GM18511 (cell line): ENCODE measurements around the gene CLPSL1.
"Not testable (repeated sequence)": the region's sequence is repeated elsewhere in the genome, so short reads cannot be mapped to it uniquely, and the experiment has no call there.

ENCODE experiments used
- ATAC-seq: cut with Tn5 transposase; IDR thresholded peaks from one replicate; pipeline ENCODE4 v1.9.1; 2021; ENCODE audit warnings: mild to moderate bottlenecking, moderate library complexity; ENCODE audit not compliant: unreplicated experiment

The CLPSL1 gene, protein sequence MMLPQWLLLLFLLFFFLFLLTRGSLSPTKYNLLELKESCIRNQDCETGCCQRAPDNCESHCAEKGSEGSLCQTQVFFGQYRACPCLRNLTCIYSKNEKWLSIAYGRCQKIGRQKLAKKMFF

GRCh38 chr6:35780719-35781118, at the start of gene CLPSL1:
CLPSL1 (plus strand) TSS chr6:35781019; CDS start chr6:35781111, 92 bp downstream.
- ATAC-seq, result no peak

DNA sequence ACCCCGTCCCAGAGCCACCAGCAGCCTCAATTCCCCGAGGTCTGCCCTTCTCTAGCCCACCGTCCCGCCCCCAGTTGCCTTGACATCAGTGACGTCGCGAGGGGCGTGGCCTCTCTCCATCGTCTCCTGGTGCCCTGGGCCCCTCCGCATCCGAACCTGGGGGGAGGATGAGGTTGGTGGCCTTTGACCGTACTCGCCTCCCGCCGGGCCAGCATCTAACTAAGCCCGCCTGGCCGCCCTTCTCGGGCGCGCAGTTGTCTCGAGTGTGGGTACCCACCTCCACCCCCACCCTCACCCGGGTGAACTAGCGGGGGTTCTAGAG, 49.4 kb upstream of the CLPSL1 start:
- ATAC-seq, result peak; percentile 59

DNA sequence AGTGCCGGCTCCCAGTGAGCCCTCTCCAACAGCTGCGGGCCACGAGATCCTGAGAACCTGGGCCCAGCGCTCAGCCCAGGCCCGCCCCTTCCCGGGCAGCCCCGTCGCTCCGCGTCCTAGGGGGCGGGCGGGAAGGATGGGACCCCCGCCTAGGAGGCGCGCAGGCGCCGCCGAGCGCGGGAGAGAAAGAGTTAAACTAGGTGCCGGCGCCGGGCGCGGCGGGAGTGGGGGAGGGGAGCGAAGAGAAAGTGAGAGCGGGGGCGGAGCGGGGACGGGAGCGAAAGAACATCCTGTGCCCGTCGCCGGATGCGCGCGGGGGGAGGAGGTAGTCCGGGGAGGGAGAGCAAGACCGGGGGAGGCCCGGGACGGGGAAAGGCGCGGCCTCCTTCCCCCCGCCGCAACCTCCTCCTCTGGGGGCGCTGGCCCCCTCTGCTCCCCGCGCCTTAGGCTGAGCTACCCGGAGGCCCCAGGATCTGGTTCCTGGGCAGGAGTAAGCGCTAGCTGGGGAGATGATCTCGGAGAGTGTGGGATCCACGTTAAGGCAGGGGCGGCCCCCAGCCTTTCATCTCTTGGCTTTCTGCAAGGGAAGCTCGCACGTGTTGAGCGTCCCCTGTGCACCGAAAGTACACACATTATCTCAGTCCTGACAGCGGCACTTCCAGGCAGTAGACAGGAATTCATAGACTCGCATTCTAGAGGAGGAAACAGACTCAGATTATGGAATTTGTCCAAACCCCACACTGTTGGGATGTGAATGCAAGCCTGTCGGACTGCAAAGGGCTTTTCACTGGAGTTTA, 48.9 kb upstream of the CLPSL1 start:
- ATAC-seq, result peak; percentile 57

DNA sequence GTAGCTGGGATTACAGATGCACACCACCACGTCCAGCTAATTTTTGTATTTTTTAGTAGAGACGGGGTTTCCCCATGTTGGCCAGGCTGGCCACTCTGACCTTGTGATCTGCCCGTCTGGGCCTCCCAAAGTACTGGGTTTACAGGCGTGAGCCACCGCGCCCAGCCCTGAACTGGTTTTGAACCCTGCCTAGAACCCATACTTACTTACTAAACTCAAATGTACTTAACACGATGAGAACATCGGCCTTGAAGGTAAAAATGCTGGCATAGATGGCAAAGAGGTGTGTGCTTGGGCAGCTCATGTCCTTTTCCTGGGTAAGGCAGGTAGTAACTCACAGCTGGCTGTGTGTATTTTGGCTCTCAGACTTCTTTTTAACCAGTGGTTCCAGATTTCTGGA, 47.2 kb upstream of the CLPSL1 start:
- ATAC-seq, result no peak

DNA sequence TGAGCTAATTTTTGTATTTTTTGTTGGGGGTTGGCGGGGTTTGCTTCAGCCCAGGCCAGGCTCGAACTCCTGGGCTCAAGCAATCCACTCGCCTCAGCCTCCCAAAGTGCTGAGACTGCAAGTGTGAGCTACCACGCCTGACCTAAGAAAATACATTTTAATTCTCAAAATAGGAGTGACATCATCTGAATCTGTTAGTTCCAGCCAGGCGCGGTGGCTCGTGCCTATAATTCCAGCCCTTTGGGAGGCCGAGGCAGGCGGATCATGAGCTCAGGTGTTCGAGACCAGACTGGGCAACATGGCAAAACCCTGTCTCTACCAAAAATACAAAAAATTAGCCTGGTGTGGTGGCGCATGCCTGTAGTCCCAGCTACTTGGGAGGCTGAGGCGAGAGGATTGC, 46.5 kb upstream of the CLPSL1 start:
- not testable (repeated sequence) for ATAC-seq

- no peak for ATAC-seq
Measured at GRCh38 chr6:35735452-35735851, 45.4 kb upstream of the CLPSL1 start.

DNA sequence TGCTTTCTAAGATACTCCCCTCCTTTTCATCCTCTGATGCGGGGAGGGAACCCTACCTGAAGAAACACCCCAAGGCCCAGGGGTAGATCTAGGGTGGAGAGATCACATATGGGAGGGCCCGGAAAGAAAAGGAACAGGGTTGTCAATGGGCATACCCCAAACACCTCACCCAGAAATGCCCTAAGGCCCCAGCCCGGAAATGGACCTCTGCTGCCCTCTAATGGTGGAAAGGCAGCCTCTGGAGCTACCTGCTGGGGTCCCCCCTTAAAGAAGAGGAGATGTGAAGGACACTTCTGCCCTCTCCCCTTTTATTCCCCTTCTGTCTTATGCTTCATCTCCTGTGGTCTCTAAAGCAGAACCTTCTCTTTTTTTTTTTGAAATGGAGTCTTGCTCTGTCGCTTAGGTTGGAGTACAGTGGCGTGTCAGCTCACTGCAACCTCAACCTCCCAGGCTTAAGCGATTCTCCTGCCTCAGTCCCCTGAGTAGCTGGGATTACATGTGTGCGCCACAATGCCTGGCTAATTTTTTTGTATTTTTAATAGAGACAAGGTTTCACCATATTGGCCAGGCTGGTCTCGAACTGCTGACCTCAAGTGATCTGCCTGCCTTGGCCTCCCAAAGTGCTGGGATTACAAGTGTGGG, 44.4 kb upstream of the CLPSL1 start:
- no peak for ATAC-seq

- no peak for ATAC-seq
Measured at GRCh38 chr6:35736982-35737412, 43.8 kb upstream of the CLPSL1 start, which contains the start of gene ARMC12. ARMC12 (plus strand) TSS chr6:35737032; CDS start chr6:35737109, 77 bp downstream.

- ATAC-seq, result no peak
Measured at GRCh38 chr6:35737413-35738211, 43.2 kb upstream of the CLPSL1 start.

DNA sequence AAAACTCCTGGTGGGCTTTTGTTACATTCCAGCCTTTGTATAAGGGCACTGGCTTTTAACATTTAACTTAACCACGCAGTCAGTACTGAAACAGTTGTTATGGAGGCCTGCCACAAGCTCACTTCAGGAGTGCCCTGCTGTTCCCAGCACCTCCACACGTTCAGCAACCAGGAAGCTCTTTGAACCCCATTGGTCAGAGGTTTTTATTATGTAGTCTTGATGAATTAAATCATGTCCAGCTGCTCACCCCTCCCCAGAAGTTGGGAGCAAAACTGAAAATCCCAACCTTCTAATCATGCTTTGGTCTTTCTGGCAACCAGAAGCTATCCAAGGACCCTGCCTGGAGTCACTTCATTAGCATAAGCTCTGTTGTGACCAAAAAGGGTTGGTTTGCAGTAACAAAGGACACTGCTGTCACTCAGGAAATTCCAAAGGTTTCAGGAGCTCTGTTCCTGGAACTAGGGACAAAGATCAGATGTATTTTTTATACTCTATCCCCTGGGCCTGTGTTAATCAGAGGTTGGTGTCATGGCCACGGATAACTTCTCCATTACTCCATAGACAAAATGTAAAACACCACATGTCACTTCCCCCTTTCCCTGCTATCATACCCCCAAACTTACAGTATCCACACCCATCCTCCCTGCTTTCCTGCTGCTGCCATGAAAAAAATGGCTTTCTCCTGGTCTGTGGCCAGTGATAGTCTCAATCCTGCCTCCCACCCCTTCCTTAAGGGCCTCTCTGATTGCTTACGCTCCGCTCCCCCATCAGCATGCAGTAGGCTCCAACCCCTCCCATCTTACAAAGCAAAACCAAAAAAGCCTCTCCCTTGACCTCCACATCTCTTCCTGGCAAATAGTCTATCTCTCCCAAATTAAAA, 40.9 kb upstream of the CLPSL1 start:
- no peak for ATAC-seq

GRCh38 chr6:35742842-35743241, 38.0 kb upstream of the CLPSL1 start:
- no peak for ATAC-seq

DNA sequence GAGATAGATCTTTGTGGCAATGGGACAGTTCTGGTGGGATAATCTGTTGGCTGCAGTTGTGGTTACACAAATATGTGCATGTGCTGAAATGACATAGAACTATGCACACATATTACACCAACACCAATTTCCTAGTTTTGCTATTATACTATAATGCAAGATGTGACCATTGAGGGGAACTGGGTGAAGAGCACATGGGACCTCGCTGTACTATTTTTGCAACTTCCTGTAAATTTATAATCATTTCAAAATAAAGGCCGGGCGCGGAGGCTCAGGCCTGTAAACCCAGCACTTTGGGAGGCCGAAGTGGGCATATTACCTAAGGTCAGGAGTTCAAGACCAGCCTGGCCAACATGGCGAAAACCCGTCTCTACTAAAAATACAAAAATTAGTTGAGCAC, 35.3 kb upstream of the CLPSL1 start:
- ATAC-seq, result no peak

- no peak for ATAC-seq
Measured at GRCh38 chr6:35746516-35746915, 34.3 kb upstream of the CLPSL1 start.

DNA sequence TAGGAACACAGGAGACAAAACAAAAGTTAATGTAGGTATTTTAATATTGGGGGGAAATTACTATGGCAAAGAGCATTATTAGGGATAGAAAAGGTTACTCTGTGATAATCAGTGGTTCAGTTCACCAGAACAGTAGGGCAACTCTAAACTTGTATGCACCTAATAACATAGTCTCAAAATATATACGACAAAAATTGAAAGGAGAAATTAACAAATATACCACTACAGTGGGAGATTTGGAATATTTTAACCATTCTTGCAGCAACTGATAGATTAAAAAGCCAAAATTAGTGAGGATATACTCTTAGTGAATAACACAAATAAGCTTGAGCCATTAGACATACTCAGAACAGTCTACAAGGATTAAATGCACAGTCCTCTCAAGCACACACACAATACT, 32.9 kb upstream of the CLPSL1 start:
- no peak for ATAC-seq

GRCh38 chr6:35750557-35750956, 30.3 kb upstream of the CLPSL1 start:
- ATAC-seq, result no peak

DNA sequence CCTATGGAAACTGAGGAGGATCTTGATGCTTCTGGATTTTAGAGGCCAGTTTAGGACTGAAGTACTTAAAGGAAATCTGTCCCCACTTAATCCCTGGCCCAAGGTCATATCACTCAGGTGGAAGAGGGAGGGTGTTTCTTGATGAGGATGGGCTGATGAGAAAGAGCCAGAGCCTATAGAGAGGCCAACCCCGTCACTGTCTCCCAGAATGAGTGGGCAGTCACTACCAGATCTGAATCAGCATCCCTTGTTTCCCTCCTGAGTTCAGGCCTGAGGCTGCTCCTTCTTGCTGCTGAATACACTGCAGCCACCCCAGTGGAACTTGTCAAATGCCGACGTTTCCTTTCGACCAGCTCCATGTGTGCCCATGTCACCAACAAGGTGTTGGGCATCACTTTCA, 29.2 kb upstream of the CLPSL1 start:
- ATAC-seq, result no peak

GRCh38 chr6:35752330-35752729, 28.5 kb upstream of the CLPSL1 start:
- no peak for ATAC-seq

- ATAC-seq, result no peak
Measured at GRCh38 chr6:35754452-35755277, 26.2 kb upstream of the CLPSL1 start.

DNA sequence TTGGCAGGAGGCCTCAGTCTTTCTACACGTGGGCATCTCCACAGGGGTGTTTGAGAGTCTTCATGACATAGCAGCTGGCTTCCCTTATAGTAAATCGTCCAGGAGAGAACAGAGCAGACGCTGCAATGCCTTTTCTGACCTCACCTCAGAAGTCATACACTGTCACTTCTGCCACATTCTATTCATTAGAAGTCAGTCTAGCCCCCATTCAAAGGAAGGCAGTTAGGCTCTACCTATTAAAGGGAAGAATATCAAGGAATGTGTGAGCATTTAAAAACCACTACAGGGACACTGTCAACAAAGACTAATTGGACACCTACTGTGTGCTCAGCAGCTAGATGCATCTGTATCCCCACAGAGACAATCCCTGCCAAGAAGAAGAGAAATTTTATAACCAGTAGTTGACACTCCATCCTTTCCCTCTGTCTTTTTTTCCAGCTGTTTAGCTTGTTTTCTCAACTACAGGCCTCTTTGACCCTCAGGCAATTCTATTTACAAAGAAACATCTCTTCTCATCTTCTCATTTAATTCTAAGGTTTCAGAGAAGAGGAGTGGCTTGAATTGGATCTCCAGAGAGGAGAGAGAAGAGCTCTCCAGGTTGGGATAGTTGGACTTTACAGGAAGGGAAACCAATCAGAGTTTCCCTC, 25.4 kb upstream of the CLPSL1 start:
- no peak for ATAC-seq
